Adrenal gland (tissue), 5 donors: ENCODE data around the gene HSPA12B.

Source experiments
- CTCF ChIP-seq, 6 experiments: fragments of 450-650 bp in 4 of 6; fragments of 200-600 bp in 2 of 6; sonication (generic) in 1 of 6; IDR thresholded peaks; 1 replicate in 5 of 6; 2 replicates in 1 of 6; pipeline versions ENCODE4 v1.5.1 to v1.8.0; 2016 to 2021; ENCODE audit warnings: antibody characterized with exemption in 6 of 6, mild to moderate bottlenecking in 2 of 6, moderate library complexity in 1 of 6
- POLR2A ChIP-seq, 2 donors: fragments of 450-650 bp; IDR thresholded peaks; one replicate each; pipeline ENCODE4 v1.6.1; 2017; ENCODE audit warnings: antibody characterized with exemption in 2 of 2, mild to moderate bottlenecking in 2 of 2, moderate library complexity in 1 of 2
- donor health status: DM: no; HTN: no; CAD: no.

- TF ChIP-seq CTCF (IDR thresholded peaks at IDR 0.05) (no peak), POLR2A (IDR thresholded peaks at IDR 0.05) (no peak)
Measured at GRCh38 chr20:3783068-3783489, 50.6 kb downstream of the HSPA12B start.
